Measurements from ENCODE around the gene GLTPD2.

GLTPD2 gene

GRCh38 chr17:4742629-4743028 lies 46.1 kb upstream of the GLTPD2 start:
- Histone ChIP-seq H3K4me3 (ENCODE audit: control insufficient read depth in 1 of 7, extremely low read depth in 1 of 7, insufficient read depth in 4 of 7, low read depth in 2 of 7, low read length in 6 of 7) (no peak overlapping the region), H3K9me3 (ENCODE audit: control extremely low read depth in 1 of 5, control insufficient read depth in 4 of 5, insufficient read depth in 2 of 5, low read depth in 1 of 5, low read length in 4 of 5) (no peaks in the 10 kb centered on the region), H3K27ac (ENCODE audit: insufficient read depth in 1 of 2, low read depth in 1 of 2, low read length in 2 of 2, poor library complexity in 1 of 2, severe bottlenecking in 2 of 2) (no peak overlapping the region), H3K4me1 (ENCODE audit: control extremely low read depth in 1 of 4, control insufficient read depth in 4 of 4, insufficient read depth in 4 of 4, low read length in 3 of 4) (peaks cover 0 to 30% (median 23%) of the 10 kb centered on the region in 4 experiments), H3K36me3 (ENCODE audit: control insufficient read depth in 4 of 4, insufficient read depth in 4 of 4, low read length in 3 of 4) (no peaks in the 10 kb centered on the region), H3K27me3 (replicated peaks in 2 of 5; ENCODE audit: control insufficient read depth in 4 of 5, insufficient read depth in 5 of 5, low read length in 4 of 5) (peaks cover 0 to 59% (median 39%) of the 10 kb centered on the region in 5 experiments)
- WGBS (ENCODE audit: insufficient coverage): 100% methylated on average over 9 of the region's 10 CpGs
- no peak for DNase-seq
- CTCF ChIA-PET: no interaction called here
- POLR2A ChIA-PET: no interaction called here

GRCh38 chr17:4743216-4743615 lies 45.5 kb upstream of the GLTPD2 start:
- H3K27ac ChIP-seq (ENCODE audit: insufficient read depth in 1 of 2, low read depth in 1 of 2, low read length in 2 of 2, poor library complexity in 1 of 2, severe bottlenecking in 2 of 2): no peak overlapping the region
- ChIA-PET POLR2A (no interaction called here), CTCF (no interaction called here)
- no peak for DNase-seq
- H3K36me3 ChIP-seq (ENCODE audit: control insufficient read depth in 4 of 4, insufficient read depth in 4 of 4, low read length in 3 of 4): no peaks in the 10 kb centered on the region
- no peak overlapping the region for H3K4me3 ChIP-seq (ENCODE audit: control insufficient read depth in 1 of 7, extremely low read depth in 1 of 7, insufficient read depth in 4 of 7, low read depth in 2 of 7, low read length in 6 of 7)
- H3K4me1 ChIP-seq (ENCODE audit: control extremely low read depth in 1 of 4, control insufficient read depth in 4 of 4, insufficient read depth in 4 of 4, low read length in 3 of 4): peaks cover 0 to 34% (median 28%) of the 10 kb centered on the region in 4 experiments
- peaks cover 0 to 55% (median 35%) of the 10 kb centered on the region in 5 experiments for H3K27me3 ChIP-seq (replicated peaks in 2 of 5; ENCODE audit: control insufficient read depth in 4 of 5, insufficient read depth in 5 of 5, low read length in 4 of 5)
- no peaks in the 10 kb centered on the region for H3K9me3 ChIP-seq (ENCODE audit: control extremely low read depth in 1 of 5, control insufficient read depth in 4 of 5, insufficient read depth in 2 of 5, low read depth in 1 of 5, low read length in 4 of 5)
- WGBS (ENCODE audit: insufficient coverage): 100% methylated on average over 6 of the region's 8 CpGs

GRCh38 chr17:4743898-4744297 lies 44.9 kb upstream of the GLTPD2 start:
- ChIA-PET CTCF (interaction anchor here (0.7 to 1.9 kb wide), 2 partner anchors 11 to 35 kb away, joined by 3 to 4 read pairs; no protein-coding TSS in a partner anchor), POLR2A (no interaction called here)
- H3K4me1 ChIP-seq (ENCODE audit: control extremely low read depth in 1 of 4, control insufficient read depth in 4 of 4, insufficient read depth in 4 of 4, low read length in 3 of 4): peaks cover 5 to 33% (median 29%) of the 10 kb centered on the region in 4 experiments
- no peak overlapping the region for H3K4me3 ChIP-seq (ENCODE audit: control insufficient read depth in 1 of 7, extremely low read depth in 1 of 7, insufficient read depth in 4 of 7, low read depth in 2 of 7, low read length in 6 of 7)
- no peak for DNase-seq
- peaks cover 0 to 48% (median 30%) of the 10 kb centered on the region in 5 experiments for H3K27me3 ChIP-seq (replicated peaks in 2 of 5; ENCODE audit: control insufficient read depth in 4 of 5, insufficient read depth in 5 of 5, low read length in 4 of 5)
- no CpG with 5 or more reads among the region's 9 CpGs for WGBS (ENCODE audit: insufficient coverage)
- H3K36me3 ChIP-seq (ENCODE audit: control insufficient read depth in 4 of 4, insufficient read depth in 4 of 4, low read length in 3 of 4): no peaks in the 10 kb centered on the region
- no peaks in the 10 kb centered on the region for H3K9me3 ChIP-seq (ENCODE audit: control extremely low read depth in 1 of 5, control insufficient read depth in 4 of 5, insufficient read depth in 2 of 5, low read depth in 1 of 5, low read length in 4 of 5)
- H3K27ac ChIP-seq (ENCODE audit: insufficient read depth in 1 of 2, low read depth in 1 of 2, low read length in 2 of 2, poor library complexity in 1 of 2, severe bottlenecking in 2 of 2): no peak overlapping the region

GRCh38 chr17:4744999-4745969 lies 43.5 kb upstream of the GLTPD2 start:
- Histone ChIP-seq H3K9me3 (ENCODE audit: control extremely low read depth in 1 of 5, control insufficient read depth in 4 of 5, insufficient read depth in 2 of 5, low read depth in 1 of 5, low read length in 4 of 5) (no peaks in the 10 kb centered on the region), H3K4me1 (ENCODE audit: control extremely low read depth in 1 of 4, control insufficient read depth in 4 of 4, insufficient read depth in 4 of 4, low read length in 3 of 4) (peaks cover 5 to 25% (median 20%) of the 10 kb centered on the region in 4 experiments), H3K4me3 (ENCODE audit: control insufficient read depth in 1 of 7, extremely low read depth in 1 of 7, insufficient read depth in 4 of 7, low read depth in 2 of 7, low read length in 6 of 7) (peak overlapping the region in 3 of 7 experiments; percentile 28 to 34 (median 31)), H3K36me3 (ENCODE audit: control insufficient read depth in 4 of 4, insufficient read depth in 4 of 4, low read length in 3 of 4) (no peaks in the 10 kb centered on the region), H3K27me3 (replicated peaks in 2 of 5; ENCODE audit: control insufficient read depth in 4 of 5, insufficient read depth in 5 of 5, low read length in 4 of 5) (peaks cover 0 to 34% (median 25%) of the 10 kb centered on the region in 5 experiments), H3K27ac (ENCODE audit: insufficient read depth in 1 of 2, low read depth in 1 of 2, low read length in 2 of 2, poor library complexity in 1 of 2, severe bottlenecking in 2 of 2) (no peak overlapping the region)
- DNase-seq: no peak
- ChIA-PET POLR2A (no interaction called here), CTCF (interaction anchor here (0.9 to 1.9 kb wide), 2 partner anchors 34 to 45 kb away, joined by 3 to 4 read pairs; no protein-coding TSS in a partner anchor)
- 9% methylated on average over 33 of the region's 51 CpGs for WGBS (ENCODE audit: insufficient coverage)

GRCh38 chr17:4747847-4748246 lies 40.9 kb upstream of the GLTPD2 start:
- ChIA-PET CTCF (interaction anchor here (0.6 to 2.6 kb wide), 4 partner anchors 36 to 369 kb away, joined by 3 to 9 read pairs (median 4); partner anchors contain the start of gene GLTPD2), POLR2A (interaction anchor here (0.8 to 1.1 kb wide), 2 partner anchors 15 to 42 kb away, joined by 4 read pairs; no protein-coding TSS in a partner anchor)
- 0% methylated on average over 3 of the region's 5 CpGs for WGBS (ENCODE audit: insufficient coverage)
- no peak overlapping the region for H3K27ac ChIP-seq (ENCODE audit: insufficient read depth in 1 of 2, low read depth in 1 of 2, low read length in 2 of 2, poor library complexity in 1 of 2, severe bottlenecking in 2 of 2)
- peak overlapping the region in 5 of 7 experiments; percentile 7 to 66 (median 22) for H3K4me3 ChIP-seq (ENCODE audit: control insufficient read depth in 1 of 7, extremely low read depth in 1 of 7, insufficient read depth in 4 of 7, low read depth in 2 of 7, low read length in 6 of 7)
- peak; percentile 53 to 87 (median 85) for DNase-seq
- no peaks in the 10 kb centered on the region for H3K9me3 ChIP-seq (ENCODE audit: control extremely low read depth in 1 of 5, control insufficient read depth in 4 of 5, insufficient read depth in 2 of 5, low read depth in 1 of 5, low read length in 4 of 5)
- H3K4me1 ChIP-seq (ENCODE audit: control extremely low read depth in 1 of 4, control insufficient read depth in 4 of 4, insufficient read depth in 4 of 4, low read length in 3 of 4): peaks cover 5 to 25% (median 20%) of the 10 kb centered on the region in 4 experiments
- H3K36me3 ChIP-seq (ENCODE audit: control insufficient read depth in 4 of 4, insufficient read depth in 4 of 4, low read length in 3 of 4): no peaks in the 10 kb centered on the region
- peaks cover 0 to 20% (median 16%) of the 10 kb centered on the region in 5 experiments for H3K27me3 ChIP-seq (replicated peaks in 2 of 5; ENCODE audit: control insufficient read depth in 4 of 5, insufficient read depth in 5 of 5, low read length in 4 of 5)

GRCh38 chr17:4748686-4749085 lies 40.1 kb upstream of the GLTPD2 start:
- Histone ChIP-seq H3K4me1 (ENCODE audit: control extremely low read depth in 1 of 4, control insufficient read depth in 4 of 4, insufficient read depth in 4 of 4, low read length in 3 of 4) (peaks cover 5 to 25% (median 20%) of the 10 kb centered on the region in 4 experiments), H3K36me3 (ENCODE audit: control insufficient read depth in 4 of 4, insufficient read depth in 4 of 4, low read length in 3 of 4) (no peaks in the 10 kb centered on the region), H3K27me3 (replicated peaks in 2 of 5; ENCODE audit: control insufficient read depth in 4 of 5, insufficient read depth in 5 of 5, low read length in 4 of 5) (peaks cover 0 to 20% (median 16%) of the 10 kb centered on the region in 5 experiments), H3K27ac (ENCODE audit: insufficient read depth in 1 of 2, low read depth in 1 of 2, low read length in 2 of 2, poor library complexity in 1 of 2, severe bottlenecking in 2 of 2) (no peak overlapping the region), H3K9me3 (ENCODE audit: control extremely low read depth in 1 of 5, control insufficient read depth in 4 of 5, insufficient read depth in 2 of 5, low read depth in 1 of 5, low read length in 4 of 5) (no peaks in the 10 kb centered on the region), H3K4me3 (ENCODE audit: control insufficient read depth in 1 of 7, extremely low read depth in 1 of 7, insufficient read depth in 4 of 7, low read depth in 2 of 7, low read length in 6 of 7) (peak overlapping the region in 1 of 7 experiments; percentile 30)
- 37% methylated on average over 2 of the region's 4 CpGs for WGBS (ENCODE audit: insufficient coverage)
- POLR2A ChIA-PET: interaction anchor here (0.8 to 1.1 kb wide), 2 partner anchors 16 to 41 kb away, joined by 4 read pairs; no protein-coding TSS in a partner anchor
- DNase-seq: peak in 1 of 3 donors; percentile 19
- CTCF ChIA-PET: interaction anchor here (0.6 to 2.6 kb wide), 5 partner anchors 24 to 140 kb away, joined by 3 to 9 read pairs (median 3); partner anchors contain the start of gene GLTPD2
